Tibial nerve (tissue), 4 donors: ENCODE data around the gene PTPRD.

Experiments used
- CTCF ChIP-seq, 5 experiments: fragments of 200-600 bp in 3 of 5; fragments of 450-650 bp in 2 of 5; sonication (generic) in 3 of 5; IDR thresholded peaks; one replicate each; pipeline ENCODE4 v1.5.1; 2016 to 2019; ENCODE audit warnings: antibody characterized with exemption in 5 of 5, mild to moderate bottlenecking in 3 of 5, moderate library complexity in 2 of 5
- EP300 ChIP-seq, 2 donors: sonication (generic); formaldehyde crosslinking; IDR thresholded peaks; one replicate each; pipeline ENCODE4 v1.6.1; 2017; ENCODE audit warnings: antibody characterized with exemption in 2 of 2, mild to moderate bottlenecking in 1 of 2

GRCh38 chr9:8419596-8420275 lies 2193.1 kb downstream of the PTPRD start:
- no peak for TF ChIP-seq CTCF (IDR thresholded peaks at IDR 0.05)
- TF ChIP-seq EP300 (IDR thresholded peaks at IDR 0.05) = no peak
